Middle frontal gyrus (tissue), 1 donor: ENCODE results near the gene NR3C1.

Experiments used
- DNase-seq: peaks from one replicate; pipeline ENCODE4 v3.0.0-alpha.2; 2015; ENCODE audit warnings: low spot score; ENCODE audit errors: extremely low spot score

The NR3C1 gene

GRCh38 chr5:143311428-143311827 is 92.1 kb downstream of the NR3C1 start:
- DNase-seq = no peak

DNA sequence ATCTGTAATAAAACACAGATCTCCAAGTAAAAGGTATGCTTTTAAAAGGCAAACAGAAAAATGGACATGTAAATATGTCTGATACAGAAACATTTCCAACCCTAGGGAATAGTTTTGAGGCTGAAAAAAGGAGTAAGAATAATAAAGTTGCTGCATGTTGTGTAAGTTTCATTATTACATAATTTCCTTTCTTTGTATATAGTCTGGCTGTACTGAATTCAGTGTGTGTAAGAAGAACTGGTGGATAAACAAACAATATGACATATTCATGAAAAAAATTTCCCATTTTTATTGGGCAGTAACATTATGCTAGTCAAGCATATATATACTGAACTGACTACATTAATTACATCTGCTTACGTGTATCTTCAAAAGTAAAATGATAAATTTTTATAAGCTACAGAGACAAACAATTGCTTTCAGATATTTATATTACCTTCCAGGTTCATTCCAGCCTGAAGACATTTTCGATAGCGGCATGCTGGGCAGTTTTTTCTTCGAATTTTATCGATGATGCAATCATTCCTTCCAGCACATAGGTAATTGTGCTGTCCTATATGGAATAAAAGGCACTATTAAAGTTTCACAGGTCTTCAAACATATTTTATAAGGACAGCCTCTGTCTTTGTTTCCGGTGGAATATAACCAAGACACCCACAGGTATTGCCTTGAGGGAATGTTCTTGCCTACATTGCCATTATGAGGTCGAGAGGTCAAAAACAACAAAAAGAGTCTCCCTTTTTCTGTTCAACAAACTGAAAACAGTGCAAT is 93.6 kb downstream of the NR3C1 start:
- no peak for DNase-seq

DNA sequence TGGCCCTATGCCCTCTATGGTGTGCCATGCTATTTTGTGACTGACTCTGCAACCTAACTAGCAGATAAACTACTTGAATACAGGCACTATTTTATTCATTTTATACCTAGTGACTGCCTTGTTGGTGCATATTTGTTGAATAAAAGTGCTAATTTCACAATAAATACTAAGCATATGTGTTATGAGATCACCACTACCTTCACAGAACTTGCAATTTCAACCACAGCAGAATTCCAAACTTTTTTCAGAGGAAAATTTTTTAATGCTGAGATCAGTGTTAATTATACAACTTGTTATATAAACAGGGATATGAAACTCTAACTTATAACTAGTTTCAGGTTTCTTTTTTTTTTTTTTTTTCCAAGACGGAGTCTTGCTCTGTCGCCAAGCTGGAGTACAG is 94.8 kb downstream of the NR3C1 start:
- no peak for DNase-seq

GRCh38 chr5:143306040-143306439 is 97.4 kb downstream of the NR3C1 start:
- DNase-seq = no peak

DNA sequence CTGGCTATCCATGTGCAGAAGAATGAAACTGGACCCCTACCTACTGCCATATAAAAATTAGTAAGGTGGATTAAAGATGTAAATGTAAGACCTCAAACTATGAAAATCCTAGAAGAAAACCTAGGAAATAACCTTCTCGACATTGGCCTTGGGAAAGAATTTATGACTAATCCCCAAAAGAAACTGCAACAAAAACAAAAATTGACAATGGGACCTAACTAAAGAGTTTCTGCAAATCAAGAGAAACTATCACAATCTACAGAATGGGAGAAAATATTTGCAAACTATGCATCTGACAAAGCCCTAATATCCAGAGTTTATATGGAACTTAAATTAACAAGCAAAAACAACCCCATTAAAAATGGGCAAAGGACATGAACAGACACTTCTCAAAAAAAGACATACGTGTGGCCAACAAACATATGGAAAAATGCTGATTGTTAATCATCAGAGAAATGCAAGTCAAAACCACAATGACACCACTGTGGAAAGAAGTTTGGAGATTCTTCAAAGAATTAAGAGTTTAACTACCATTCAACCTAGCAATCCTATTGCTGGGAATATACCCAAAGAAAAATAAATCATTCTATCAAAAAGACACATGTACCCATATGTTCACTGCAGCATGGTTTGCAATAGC is 98.5 kb downstream of the NR3C1 start:
- DNase-seq = no peak

DNA sequence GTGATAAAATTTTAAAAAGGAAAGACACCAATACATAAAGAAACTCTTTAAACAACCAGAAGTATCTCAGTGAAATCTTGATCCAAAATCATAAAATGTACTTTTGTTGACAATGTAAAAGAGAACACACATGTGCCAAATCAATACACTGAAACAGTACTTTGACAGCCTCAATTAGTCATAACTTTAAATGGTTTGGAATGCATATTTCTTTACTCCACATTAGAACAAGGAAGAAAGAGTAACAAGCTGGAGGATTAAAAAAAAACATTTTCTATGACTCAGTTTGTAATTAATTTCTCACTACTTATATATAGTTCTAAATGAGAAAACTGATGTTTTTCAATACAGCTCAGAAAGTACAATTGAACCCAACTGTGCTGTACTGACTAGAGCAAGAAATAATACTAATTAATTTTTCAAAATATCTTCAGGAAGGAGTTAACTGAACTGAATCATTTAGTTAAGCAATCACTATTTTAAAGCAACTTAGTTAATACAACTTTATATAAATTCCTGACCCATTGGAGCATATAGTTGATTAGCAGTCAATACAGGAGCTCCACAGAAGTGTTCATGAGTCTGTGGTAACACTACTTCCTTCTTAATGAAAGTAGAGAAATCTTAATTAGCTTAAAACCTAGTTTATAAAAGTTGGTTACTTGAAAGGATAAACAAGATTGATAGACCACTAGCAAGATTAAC is 101.0 kb downstream of the NR3C1 start:
- DNase-seq = no peak

- no peak for DNase-seq
Observed at GRCh38 chr5:143297756-143298155, 105.7 kb downstream of the NR3C1 start.

GRCh38 chr5:143290125-143290524 is 113.4 kb downstream of the NR3C1 start:
- no peak for DNase-seq

DNA sequence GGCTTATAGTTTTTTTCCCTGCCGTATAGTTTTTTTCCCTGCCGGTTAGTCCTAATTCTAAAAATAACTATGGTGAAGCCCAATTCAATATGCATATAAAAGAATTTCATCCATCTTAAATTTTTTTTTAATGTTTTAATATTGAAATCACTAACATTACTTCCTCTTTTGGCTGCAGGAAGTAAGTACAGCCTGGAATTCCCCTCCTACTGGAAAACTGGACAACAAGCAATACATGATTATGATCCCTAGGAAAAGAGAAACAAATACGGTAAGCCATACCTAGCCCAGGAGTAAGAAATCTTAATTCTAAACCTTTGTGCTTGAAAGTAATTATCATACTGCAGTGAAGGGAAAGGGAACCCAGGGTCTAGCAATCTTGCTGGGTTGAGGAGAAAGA is 119.0 kb downstream of the NR3C1 start:
- no peak for DNase-seq

- no peak for DNase-seq
Observed at GRCh38 chr5:143284002-143284401, 119.5 kb downstream of the NR3C1 start.

DNA sequence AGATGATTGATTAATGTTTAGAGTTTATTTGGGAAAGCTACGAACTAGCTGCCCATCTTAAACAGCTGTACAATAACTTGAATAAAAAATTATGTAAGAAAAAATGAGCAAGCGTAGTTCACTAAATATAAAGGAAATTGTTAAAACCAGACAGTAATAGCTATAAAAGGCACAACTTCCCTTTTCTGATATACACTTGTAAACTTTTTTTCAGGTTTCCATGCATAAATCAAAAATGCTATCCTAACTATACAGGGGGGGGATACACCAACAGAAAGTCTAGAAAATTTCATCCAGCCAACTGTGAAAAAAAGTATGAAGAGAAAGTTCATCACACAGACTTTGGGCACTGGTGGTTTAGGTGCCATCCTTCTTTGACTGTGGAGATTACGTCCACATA is 122.3 kb downstream of the NR3C1 start:
- DNase-seq = no peak

DNA sequence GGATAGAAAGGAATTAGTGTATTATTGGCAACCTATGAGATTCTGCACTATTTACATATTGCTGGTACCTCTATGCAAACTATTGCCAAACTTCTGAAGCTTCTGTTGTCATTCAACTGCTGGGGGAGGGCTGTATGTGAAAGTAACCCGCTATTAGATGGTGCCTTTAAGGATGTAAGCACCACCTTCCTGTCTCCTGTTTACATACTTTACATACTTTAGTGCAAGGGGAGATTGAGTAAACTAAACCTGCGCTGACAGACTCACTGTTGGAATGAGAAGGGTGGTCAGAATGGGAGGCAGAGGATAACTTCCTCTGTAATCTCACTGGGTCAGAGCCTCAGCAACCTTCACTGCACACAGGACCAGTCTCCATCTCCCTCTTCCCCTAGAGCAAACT is 123.8 kb downstream of the NR3C1 start:
- DNase-seq = no peak

DNA sequence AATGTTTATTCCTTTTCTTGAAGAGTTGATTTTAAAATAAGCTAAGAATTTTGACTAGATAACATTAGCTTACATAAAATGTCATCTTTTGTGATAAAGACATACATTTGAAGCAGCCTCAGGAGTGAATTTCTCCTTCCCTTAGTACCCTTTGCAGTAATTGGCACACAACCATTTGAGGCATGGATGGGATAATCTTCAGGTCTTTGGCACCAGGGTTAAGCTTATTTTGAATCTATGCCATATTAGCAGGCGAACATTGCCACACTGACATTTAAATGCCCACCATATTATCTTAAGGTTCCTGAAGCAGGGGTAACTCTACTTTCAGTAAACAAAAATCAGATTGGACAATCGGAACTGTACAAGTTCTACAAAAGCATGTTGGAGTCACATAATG is 126.0 kb downstream of the NR3C1 start:
- no peak for DNase-seq

GRCh38 chr5:143275512-143276363 is 127.7 kb downstream of the NR3C1 start:
- DNase-seq = no peak

- DNase-seq = no peak
Observed at GRCh38 chr5:143274952-143275351, 128.5 kb downstream of the NR3C1 start.

- no peak for DNase-seq
Observed at GRCh38 chr5:143271431-143271830, 132.1 kb downstream of the NR3C1 start.

GRCh38 chr5:143268388-143268787 is 135.1 kb downstream of the NR3C1 start:
- no peak for DNase-seq

- DNase-seq = no peak
Observed at GRCh38 chr5:143267186-143267585, 136.3 kb downstream of the NR3C1 start.

GRCh38 chr5:143265995-143266394 is 137.5 kb downstream of the NR3C1 start:
- DNase-seq = no peak

DNA sequence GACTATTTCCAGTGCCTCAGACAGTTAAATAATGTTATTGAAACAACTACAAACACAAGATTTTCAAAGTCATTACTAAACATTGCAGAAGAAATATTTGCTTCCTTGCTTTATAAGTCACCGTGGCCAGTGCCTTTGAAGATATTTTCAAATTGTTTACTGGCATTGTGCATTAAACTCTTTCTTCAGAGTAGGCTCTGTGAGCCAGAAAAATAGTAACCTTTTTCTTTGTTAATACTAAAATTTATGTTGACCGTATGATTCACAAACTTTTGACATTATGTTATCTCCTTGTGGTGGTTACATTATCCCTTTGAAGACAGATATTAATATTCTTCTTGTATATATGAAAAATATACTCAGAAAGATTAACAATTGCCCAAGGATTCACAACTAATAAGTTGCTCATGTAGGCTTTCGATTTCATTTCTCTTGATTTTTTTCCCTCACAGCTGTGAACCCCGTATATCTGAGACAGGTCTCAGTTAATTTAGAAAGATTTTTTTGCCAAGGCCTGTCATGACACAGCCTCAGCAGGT is 140.1 kb downstream of the NR3C1 start:
- DNase-seq = no peak
